D721Med (cell line): ENCODE results near the gene RNF182.

Experiments
- DNase-seq: peaks from one replicate; pipeline ENCODE4 v3.0.0; 2011; ENCODE audit warnings: low spot score; ENCODE audit not compliant: insufficient read length
- FAIRE-seq: peaks from 2 replicates; lab custom pipeline; 2011; peaks lifted over from hg19 to GRCh38; lab: Jason Lieb, UNC
- TF ChIP-seq, protein P1 (sequence below): IDR thresholded peaks from 2 replicates; pipeline ENCODE4 v1.5.1; 2012; ENCODE audit warnings: mild to moderate bottlenecking, control low read depth; ENCODE audit not compliant: insufficient read depth; ENCODE audit errors: missing control alignments

RNF182 gene

DNA sequence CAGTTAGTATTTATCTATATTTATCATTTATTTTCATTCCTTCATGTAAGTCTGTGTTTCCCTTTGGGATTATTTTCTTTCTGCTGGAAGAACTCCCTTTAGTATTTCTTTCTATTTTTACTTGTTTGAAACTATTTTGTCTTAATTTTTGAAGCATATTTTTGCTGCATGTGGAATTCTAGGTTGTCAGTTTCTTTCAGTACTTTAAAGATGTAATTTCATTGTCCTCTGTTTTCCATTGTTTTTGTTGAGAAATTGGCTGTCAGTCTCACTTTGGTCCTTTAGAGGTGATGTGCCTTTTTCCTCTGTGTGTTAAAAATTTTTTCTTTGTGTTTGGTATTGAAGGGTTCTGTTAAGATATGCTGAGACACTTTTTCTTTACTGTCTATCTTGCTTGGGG lies 17.1 kb downstream of the RNF182 start:
- FAIRE-seq (no peak), DNase-seq (no peak)
- TF ChIP-seq, protein P1, sequence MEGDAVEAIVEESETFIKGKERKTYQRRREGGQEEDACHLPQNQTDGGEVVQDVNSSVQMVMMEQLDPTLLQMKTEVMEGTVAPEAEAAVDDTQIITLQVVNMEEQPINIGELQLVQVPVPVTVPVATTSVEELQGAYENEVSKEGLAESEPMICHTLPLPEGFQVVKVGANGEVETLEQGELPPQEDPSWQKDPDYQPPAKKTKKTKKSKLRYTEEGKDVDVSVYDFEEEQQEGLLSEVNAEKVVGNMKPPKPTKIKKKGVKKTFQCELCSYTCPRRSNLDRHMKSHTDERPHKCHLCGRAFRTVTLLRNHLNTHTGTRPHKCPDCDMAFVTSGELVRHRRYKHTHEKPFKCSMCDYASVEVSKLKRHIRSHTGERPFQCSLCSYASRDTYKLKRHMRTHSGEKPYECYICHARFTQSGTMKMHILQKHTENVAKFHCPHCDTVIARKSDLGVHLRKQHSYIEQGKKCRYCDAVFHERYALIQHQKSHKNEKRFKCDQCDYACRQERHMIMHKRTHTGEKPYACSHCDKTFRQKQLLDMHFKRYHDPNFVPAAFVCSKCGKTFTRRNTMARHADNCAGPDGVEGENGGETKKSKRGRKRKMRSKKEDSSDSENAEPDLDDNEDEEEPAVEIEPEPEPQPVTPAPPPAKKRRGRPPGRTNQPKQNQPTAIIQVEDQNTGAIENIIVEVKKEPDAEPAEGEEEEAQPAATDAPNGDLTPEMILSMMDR = no peak

DNA sequence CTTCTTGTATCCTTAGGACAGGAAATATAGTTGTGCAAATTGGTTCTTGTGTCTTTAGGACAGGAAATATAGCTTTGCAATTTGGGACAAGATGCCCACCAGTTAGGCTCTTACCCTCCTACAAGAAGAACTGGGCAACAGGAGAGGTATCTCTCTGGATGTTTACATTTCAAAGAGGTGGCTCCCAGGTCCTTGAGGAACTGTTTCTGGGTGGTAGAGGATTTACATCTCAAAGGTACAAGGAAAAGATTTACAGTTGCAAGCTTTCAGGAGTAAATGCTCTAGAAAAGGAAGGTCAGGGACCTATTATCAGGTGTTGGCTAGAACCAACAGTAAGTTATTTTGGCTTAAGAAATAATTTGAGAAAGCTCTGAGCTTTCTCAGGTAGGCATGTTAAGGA lies 19.2 kb downstream of the RNF182 start:
- FAIRE-seq (no peak), DNase-seq (no peak)
- TF ChIP-seq, protein P1 = no peak

GRCh38 chr6:13946506-13946905 lies 21.8 kb downstream of the RNF182 start:
- TF ChIP-seq, protein P1 = no peak
- DNase-seq (no peak), FAIRE-seq (no peak)

DNA sequence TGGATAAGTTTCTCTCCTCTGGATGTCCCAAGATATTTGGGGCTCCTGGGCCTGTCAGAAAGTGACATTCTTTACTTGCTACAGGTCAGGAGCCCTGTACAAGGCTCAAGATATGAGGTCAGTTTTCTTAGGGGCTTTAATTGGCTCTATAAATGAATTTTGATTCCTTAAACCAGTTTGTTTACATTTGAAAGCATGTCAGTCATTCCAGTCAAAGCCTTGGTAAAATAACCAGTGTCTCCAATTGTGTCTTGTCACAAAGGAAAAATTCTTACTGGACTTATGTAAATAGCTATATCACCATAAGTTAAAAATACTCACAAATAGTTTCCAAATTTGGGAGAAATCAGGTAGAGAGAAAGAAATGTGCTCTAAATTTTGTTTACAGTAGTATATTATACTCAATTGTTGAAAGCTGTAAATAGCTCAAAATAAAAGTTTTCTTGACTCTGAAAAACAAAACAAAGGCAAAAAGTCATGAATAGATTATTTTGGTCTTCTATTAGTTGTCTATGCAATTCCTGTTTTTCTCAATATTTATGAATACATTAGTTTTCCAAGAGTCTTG lies 22.9 kb downstream of the RNF182 start:
- DNase-seq (no peak), FAIRE-seq (no peak)

GRCh38 chr6:13952101-13952500 lies 27.3 kb downstream of the RNF182 start:
- DNase-seq (no peak), FAIRE-seq (peak; percentile 68)
- TF ChIP-seq, protein P1 = no peak

More for the DNA sequence above, 22.9 kb downstream of the RNF182 start:
- TF ChIP-seq, protein P1 = no peak

- DNase-seq (no peak), FAIRE-seq (no peak)
- TF ChIP-seq, protein P1 = no peak
Measured at GRCh38 chr6:13953061-13953705, 28.4 kb downstream of the RNF182 start.

- no peak for FAIRE-seq
Measured at GRCh38 chr6:13965582-13966127, 40.9 kb downstream of the RNF182 start.

More at GRCh38 chr6:13965582-13966127, 40.9 kb downstream of the RNF182 start:
- DNase-seq = no peak
- TF ChIP-seq, protein P1 = no peak
